Retina (tissue), 1 donor: ENCODE data around the gene INKA1.
"Not testable (repeated sequence)": the region's sequence is repeated elsewhere in the genome, so short reads cannot be mapped to it uniquely, and the experiment has no call there.

ENCODE experiments used
- DNase-seq: peaks from one replicate; pipeline ENCODE4 v3.0.0-alpha.2; 2016

INKA1 gene

GRCh38 chr3:49813497-49814174, 10.6 kb downstream of the INKA1 start, which contains the start of gene UBA7:
Gene UBA7 (minus strand): TSS chr3:49813953. CDS start chr3:49813787, 166 bp downstream.
- DNase-seq = no peak

GRCh38 chr3:49823131-49823530, 20.1 kb downstream of the INKA1 start:
- DNase-seq = not testable (repeated sequence)

- no peak for DNase-seq
Observed at GRCh38 chr3:49826016-49826415, 23.0 kb downstream of the INKA1 start.

GRCh38 chr3:49831341-49831740, 28.3 kb downstream of the INKA1 start:
- no peak for DNase-seq

- DNase-seq = peak; percentile 72
Observed at GRCh38 chr3:49839193-49839809, 36.2 kb downstream of the INKA1 start.

- DNase-seq = no peak
Observed at GRCh38 chr3:49840388-49840787, 37.3 kb downstream of the INKA1 start.

- no peak for DNase-seq
Observed at GRCh38 chr3:49841126-49841696, 38.1 kb downstream of the INKA1 start.

GRCh38 chr3:49841806-49842205, 38.7 kb downstream of the INKA1 start:
- DNase-seq = no peak

GRCh38 chr3:49842843-49843517, 39.9 kb downstream of the INKA1 start:
- no peak for DNase-seq

- DNase-seq = no peak
Observed at GRCh38 chr3:49844464-49845183, 41.6 kb downstream of the INKA1 start.

- DNase-seq = no peak
Observed at GRCh38 chr3:49845694-49846093, 42.6 kb downstream of the INKA1 start.
